ENCODE data around the gene E2F1. TPM values are rescaled to one million over a fixed set of nuclear protein-coding genes. Genes with fewer than 3 reads are reported as not detected.

Gene E2F1
- total and polyA plus RNA-seq, 9 donors: 0.95 to 7.6 (median 3.4) TPM

GRCh38 chr20:33731693-33732165 is 45.5 kb upstream of the E2F1 start, which contains the start of gene ZNF341:
TSS of gene ZNF341 (plus strand) at chr20:33731996. CDS start at chr20:33732022, 26 bp downstream.
- 1 to 7% (median 2%) methylated on average over 13 to 57 of the region's 57 CpGs for WGBS, 3 donors
- H3K9me3 ChIP-seq: no peaks in the 10 kb centered on the region
- peaks cover 13% of the 10 kb centered on the region for H3K4me1 ChIP-seq (ENCODE audit: insufficient read depth)
- peak; percentile 91 to 96 (median 93) for DNase-seq
- peak within 1 kb of the TSS; percentile 37 for H3K4me3 ChIP-seq
- intact Hi-C loops (cut with DNase I): loop anchor here in 3 of 4 donors (5.0 to 10.0 kb wide), 3 partner anchors 54 to 67 kb away; partner anchors contain the start of genes ACTL10 (in 2 of the 3) and C20orf144 (in 1 of the 3)
- TF ChIP-seq CTCF (IDR thresholded peaks at IDR 0.05) (peak; percentile 96 to 99 (median 96)), EP300 (IDR thresholded peaks at IDR 0.05) (no peak)
- peak within 1 kb of the TSS; percentile 51 to 95 for H3K27ac ChIP-seq
- H3K36me3 ChIP-seq: no peaks in the 10 kb centered on the region
- no peaks in the 10 kb centered on the region for H3K27me3 ChIP-seq

- H3K27me3 ChIP-seq: no peaks in the 10 kb centered on the region
- H3K9me3 ChIP-seq: no peaks in the 10 kb centered on the region
- no peaks in the 10 kb centered on the region for H3K36me3 ChIP-seq
- peak in 2 of 5 donors; percentile 20 to 42 for DNase-seq
- intact Hi-C loops (cut with DNase I): loop anchor here in 3 of 4 donors (5.0 to 10.0 kb wide), 3 partner anchors 54 to 66 kb away; partner anchors contain the start of genes ACTL10 (in 2 of the 3) and C20orf144 (in 1 of the 3)
- peaks cover 13% of the 10 kb centered on the region for H3K4me1 ChIP-seq (ENCODE audit: insufficient read depth)
- peak overlapping the region; percentile 51 to 95 for H3K27ac ChIP-seq
- 78 to 79% (median 79%) methylated on average over 18 of the region's 18 CpGs for WGBS, 3 donors
- peak overlapping the region; percentile 37 for H3K4me3 ChIP-seq
- TF ChIP-seq EP300 (IDR thresholded peaks at IDR 0.05) (no peak), CTCF (IDR thresholded peaks at IDR 0.05) (no peak), POLR2A (IDR thresholded peaks at IDR 0.05) (no peak)
These were observed 44.9 kb upstream of the E2F1 start for GRCh38 chr20:33730946-33731692.

DNA sequence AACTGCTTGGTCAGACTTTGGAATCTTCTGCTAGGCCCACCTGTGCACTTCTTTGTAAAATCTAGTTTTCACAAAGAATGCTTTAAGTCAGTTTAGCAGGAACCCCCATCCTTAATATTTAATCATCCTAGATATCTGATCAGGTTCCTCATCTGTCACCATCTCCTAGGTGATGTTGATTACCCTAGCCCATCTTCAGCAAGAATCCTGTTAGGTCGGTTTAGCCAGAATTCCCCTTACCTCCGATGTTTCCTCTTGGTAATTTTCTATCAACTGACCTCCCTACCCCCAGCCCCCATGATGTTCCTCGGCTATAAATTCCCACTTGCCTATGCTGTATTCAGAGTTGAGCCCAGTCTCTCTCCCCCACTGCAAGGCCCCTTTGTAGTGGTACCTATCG is 42.9 kb upstream of the E2F1 start:
- no peaks in the 10 kb centered on the region for H3K36me3 ChIP-seq
- 63 to 73% (median 72%) methylated on average over 4 of the region's 4 CpGs for WGBS, 3 donors
- intact Hi-C loops (cut with DNase I): no loop called here
- peaks cover 11% of the 10 kb centered on the region for H3K4me1 ChIP-seq (ENCODE audit: insufficient read depth)
- H3K4me3 ChIP-seq: no peak overlapping the region
- H3K27ac ChIP-seq: no peak overlapping the region
- no peaks in the 10 kb centered on the region for H3K27me3 ChIP-seq
- no peak for TF ChIP-seq EP300 (IDR thresholded peaks at IDR 0.05)
- no peak for DNase-seq
- H3K9me3 ChIP-seq: no peaks in the 10 kb centered on the region

- Histone ChIP-seq H3K27me3 (no peaks in the 10 kb centered on the region), H3K27ac (no peak overlapping the region), H3K4me3 (no peak overlapping the region), H3K4me1 (ENCODE audit: insufficient read depth) (peaks cover 8% of the 10 kb centered on the region), H3K9me3 (no peaks in the 10 kb centered on the region), H3K36me3 (no peaks in the 10 kb centered on the region)
- TF ChIP-seq EP300 (IDR thresholded peaks at IDR 0.05): no peak
- no peak for TF ChIP-seq CTCF (IDR thresholded peaks at IDR 0.05)
- no peak for TF ChIP-seq POLR2A (IDR thresholded peaks at IDR 0.05)
- DNase-seq: no peak
- intact Hi-C loops (cut with DNase I): no loop called here
- 69 to 70% (median 69%) methylated on average over 2 of the region's 2 CpGs for WGBS, 3 donors
These were observed 42.3 kb upstream of the E2F1 start for GRCh38 chr20:33728463-33728862.

DNA sequence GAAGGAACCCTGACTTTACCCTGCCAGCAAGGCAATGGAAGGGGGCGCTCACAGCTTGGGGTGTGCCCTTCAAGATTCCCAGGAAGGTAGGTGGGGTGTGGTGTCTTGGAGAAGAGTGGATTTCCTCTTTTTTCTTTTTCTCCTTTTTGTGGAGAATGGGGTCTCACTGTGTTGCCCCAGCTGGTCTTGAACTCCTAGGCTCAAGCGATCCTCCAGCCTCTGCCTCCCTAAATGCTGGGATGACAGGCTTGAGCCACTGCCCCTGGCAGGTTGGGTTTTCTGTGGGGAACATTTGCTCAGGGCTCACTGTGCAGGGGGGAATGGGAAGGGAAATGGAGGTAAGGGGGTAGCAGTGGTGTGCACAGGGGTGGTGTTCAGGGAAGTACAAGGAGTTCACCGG is 41.6 kb upstream of the E2F1 start:
- intact Hi-C loops (cut with DNase I): no loop called here
- 87 to 90% (median 88%) methylated on average over 3 of the region's 3 CpGs for WGBS, 3 donors
- Histone ChIP-seq H3K9me3 (no peaks in the 10 kb centered on the region), H3K27ac (no peak overlapping the region), H3K4me3 (no peak overlapping the region), H3K36me3 (no peaks in the 10 kb centered on the region), H3K27me3 (no peaks in the 10 kb centered on the region), H3K4me1 (ENCODE audit: insufficient read depth) (peaks cover 6% of the 10 kb centered on the region)
- DNase-seq: no peak
- TF ChIP-seq POLR2A (IDR thresholded peaks at IDR 0.05) (no peak), CTCF (IDR thresholded peaks at IDR 0.05) (no peak), EP300 (IDR thresholded peaks at IDR 0.05) (no peak)

Data from ovary (tissue), 9 donors.